ES-I3 (cell line): ENCODE data around the gene MCRIP1.
"Not testable (repeated sequence)": the region's sequence is repeated elsewhere in the genome, so short reads cannot be mapped to it uniquely, and the experiment has no call there.

Experiments used
- H3K36me3 ChIP-seq: 2 replicates; pipeline ENCODE4 v1.6.1; 2013; ENCODE audit warnings: mild to moderate bottlenecking, low read length, control low read depth, moderate library complexity; ENCODE audit not compliant: insufficient read depth
- H3K4me1 ChIP-seq: 2 replicates; pipeline ENCODE4 v1.6.1; 2013; ENCODE audit warnings: mild to moderate bottlenecking, control low read depth, low read length; ENCODE audit not compliant: insufficient read depth
- H3K9ac ChIP-seq: 2 replicates; pipeline ENCODE4 v1.6.1; 2013; ENCODE audit warnings: low read depth, mild to moderate bottlenecking, low read length, moderate library complexity
- H3K9me3 ChIP-seq: 2 replicates; pipeline ENCODE4 v1.6.1; 2013; ENCODE audit warnings: mild to moderate bottlenecking, low read length, moderate library complexity; ENCODE audit not compliant: control insufficient read depth, insufficient read depth

MCRIP1 gene

DNA sequence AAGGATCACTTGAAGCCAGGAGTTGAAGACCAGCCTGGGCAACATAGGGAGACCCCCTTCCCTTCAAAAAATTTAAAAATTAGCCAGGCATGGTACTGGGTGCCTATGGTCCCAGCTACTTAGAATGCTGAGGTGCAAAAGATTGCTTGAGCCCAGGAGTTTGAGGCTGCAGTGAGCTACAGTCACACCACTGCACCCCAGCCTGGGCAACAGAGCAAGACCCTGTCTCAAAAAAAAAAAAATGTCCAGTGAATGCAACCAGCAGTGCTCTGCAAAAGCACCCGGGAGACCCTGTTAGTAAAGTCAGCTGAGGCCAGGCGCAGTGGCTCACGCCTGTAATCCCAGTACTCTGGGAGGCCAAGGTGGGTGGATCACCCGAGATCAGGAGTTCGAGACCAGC, 7.0 kb upstream of the MCRIP1 start:
- not testable (repeated sequence) for H3K9ac ChIP-seq, H3K9me3 ChIP-seq

DNA sequence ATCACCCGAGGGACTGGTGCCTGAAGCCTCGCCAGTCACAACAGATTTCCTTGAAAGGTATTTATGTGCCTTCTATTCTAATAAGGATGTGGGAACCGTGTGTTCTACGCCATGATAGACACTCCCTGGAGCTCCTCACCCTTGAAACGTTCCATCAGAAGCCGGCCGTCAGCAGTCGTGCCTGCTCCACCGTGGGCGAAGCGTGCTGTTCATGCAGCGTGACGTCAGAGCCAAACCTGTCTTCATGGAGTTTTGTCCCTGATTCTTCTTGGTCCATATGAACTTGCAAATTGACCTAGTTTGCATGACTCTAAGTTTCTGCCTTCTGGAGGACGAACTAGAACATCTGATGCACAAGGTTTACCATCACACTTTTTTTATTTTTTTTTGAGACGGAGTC, 6.2 kb upstream of the MCRIP1 start:
- H3K9me3 ChIP-seq: no peaks in the 10 kb centered on the region
- H3K36me3 ChIP-seq: peaks cover 13% of the 10 kb centered on the region
- peaks cover 3% of the 10 kb centered on the region for H3K4me1 ChIP-seq
- H3K9ac ChIP-seq: no peak overlapping the region

More for the DNA sequence above, 7.0 kb upstream of the MCRIP1 start:
- not testable (repeated sequence) for H3K4me1 ChIP-seq
- H3K36me3 ChIP-seq: peaks cover 19% of the 10 kb centered on the region

DNA sequence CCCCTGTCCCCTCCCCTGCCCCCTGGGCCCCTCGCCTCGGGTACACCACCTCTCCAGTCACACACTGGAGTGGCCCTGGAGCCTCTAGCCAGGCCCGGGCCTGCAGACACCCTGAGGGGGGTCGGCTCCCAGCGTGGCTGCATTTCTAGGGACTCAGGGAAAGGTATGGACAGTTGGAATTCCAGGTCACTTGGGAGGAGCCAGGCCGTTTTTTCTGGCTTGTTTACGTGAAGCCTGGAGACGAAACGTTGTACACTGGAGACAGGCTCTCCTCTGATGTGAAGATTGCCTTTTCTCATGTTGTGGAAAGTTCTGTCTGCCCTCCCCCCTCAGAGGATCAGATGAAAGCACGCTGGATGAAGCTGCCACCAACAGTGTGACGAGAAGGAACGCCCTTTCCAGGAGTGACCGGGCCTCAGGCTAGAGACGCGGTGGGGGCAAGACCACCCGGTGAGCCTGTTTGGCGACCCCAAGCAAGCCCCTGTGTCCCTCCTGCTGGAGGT, 5.7 kb upstream of the MCRIP1 start:
- H3K36me3 ChIP-seq: peaks cover 9% of the 10 kb centered on the region
- H3K9ac ChIP-seq: no peak overlapping the region
- H3K9me3 ChIP-seq: no peaks in the 10 kb centered on the region
- peaks cover 3% of the 10 kb centered on the region for H3K4me1 ChIP-seq

DNA sequence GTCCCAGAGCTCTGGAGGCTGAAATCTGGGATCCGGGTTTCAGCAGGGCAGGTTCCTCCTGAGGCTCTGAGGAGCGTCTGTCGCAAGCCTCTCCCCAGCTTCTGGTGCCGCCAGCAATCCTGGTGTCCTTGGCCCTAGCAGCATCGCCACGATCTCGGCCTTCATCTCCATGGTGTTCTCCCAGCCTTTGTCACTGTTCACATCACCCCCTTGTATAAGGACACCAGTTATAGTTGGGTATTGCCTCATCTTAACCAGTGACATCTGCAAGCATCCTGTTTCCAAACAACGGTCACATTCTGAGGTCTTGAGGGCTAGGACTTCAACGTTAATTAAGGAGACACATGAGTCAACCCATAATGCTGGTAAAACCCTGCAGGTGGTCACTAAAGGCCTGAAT, 4.5 kb upstream of the MCRIP1 start:
- H3K36me3 ChIP-seq: peaks cover 3% of the 10 kb centered on the region; the same call in 1 of the 2 replicates
- H3K9me3 ChIP-seq: no peaks in the 10 kb centered on the region
- H3K4me1 ChIP-seq: peaks cover 3% of the 10 kb centered on the region
- H3K9ac ChIP-seq: no peak overlapping the region

- Histone ChIP-seq H3K4me1 (peaks cover 3% of the 10 kb centered on the region), H3K9ac (peak within 1 kb of the TSS; percentile 91), H3K36me3 (no peaks in the 10 kb centered on the region), H3K9me3 (no peaks in the 10 kb centered on the region)
These were observed 1.8 kb upstream of the MCRIP1 start, which contains the start of gene PPP1R27 for GRCh38 chr17:81834831-81835267. TSS of gene PPP1R27 (minus strand) at chr17:81835050. CDS start at chr17:81834953, 97 bp downstream.

GRCh38 chr17:81833921-81834830, 1.1 kb upstream of the MCRIP1 start:
- peaks cover 3% of the 10 kb centered on the region for H3K4me1 ChIP-seq
- H3K9me3 ChIP-seq: no peaks in the 10 kb centered on the region
- peak overlapping the region; percentile 91 for H3K9ac ChIP-seq
- no peaks in the 10 kb centered on the region for H3K36me3 ChIP-seq

DNA sequence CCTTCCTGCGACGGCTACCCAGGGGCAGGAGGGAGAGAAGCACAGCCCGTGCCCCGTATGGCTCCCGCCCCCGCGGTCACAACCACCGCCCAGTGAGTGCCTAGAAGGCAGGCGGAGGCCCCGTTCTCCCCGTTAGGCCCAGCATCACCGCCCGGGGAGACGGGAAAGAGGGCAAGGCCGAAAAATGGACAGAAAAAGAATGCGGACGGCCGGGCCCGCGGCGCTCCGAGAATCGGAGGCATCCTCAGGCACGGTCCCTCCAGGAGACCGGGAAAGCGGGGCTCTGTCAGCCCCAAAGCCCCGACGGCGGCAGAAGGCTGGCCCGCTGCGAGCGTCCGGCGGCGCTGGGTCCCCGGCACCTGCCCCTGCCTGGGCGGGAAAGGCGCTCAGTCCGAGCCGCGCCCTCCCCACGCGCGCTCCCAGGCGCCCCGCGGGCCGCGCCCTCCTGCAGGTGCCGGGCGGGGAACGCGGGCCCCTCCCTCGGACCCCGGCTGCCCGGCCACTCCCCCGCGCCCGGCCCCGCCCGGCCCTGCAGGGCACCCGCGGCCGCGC, 407 bp downstream of the MCRIP1 start:
- Histone ChIP-seq H3K9me3 (no peaks in the 10 kb centered on the region), H3K4me1 (peaks cover 6% of the 10 kb centered on the region; the same call in 1 of the 2 replicates), H3K9ac (peak overlapping the region; percentile 90), H3K36me3 (no peaks in the 10 kb centered on the region)

GRCh38 chr17:81831957-81832607, 1.0 kb downstream of the MCRIP1 start:
- H3K9me3 ChIP-seq: no peaks in the 10 kb centered on the region
- peak overlapping the region; percentile 90 for H3K9ac ChIP-seq
- H3K36me3 ChIP-seq: no peaks in the 10 kb centered on the region
- peaks cover 6% of the 10 kb centered on the region; the same call in 1 of the 2 replicates for H3K4me1 ChIP-seq

DNA sequence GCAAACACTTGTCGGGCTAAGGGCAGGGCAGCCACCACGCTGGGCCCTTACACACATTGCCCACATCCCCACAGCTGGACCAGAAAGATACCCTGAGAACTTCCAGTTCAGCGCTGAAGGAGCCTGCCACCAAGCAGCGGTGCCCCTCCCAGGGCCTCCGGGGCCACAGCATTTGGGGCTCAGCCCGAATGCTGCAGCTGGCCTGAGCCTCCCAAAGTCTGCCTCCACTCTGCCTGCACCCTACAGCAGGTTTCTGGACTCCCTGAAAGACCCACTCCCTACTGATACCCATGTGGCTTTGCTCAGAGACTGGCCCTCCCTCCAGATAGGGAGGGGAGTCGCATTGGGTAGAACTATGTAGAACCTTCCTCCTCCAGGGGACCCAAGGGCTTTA, 1.5 kb downstream of the MCRIP1 start:
- H3K4me1 ChIP-seq: peaks cover 6% of the 10 kb centered on the region; the same call in 1 of the 2 replicates
- no peaks in the 10 kb centered on the region for H3K9me3 ChIP-seq
- H3K9ac ChIP-seq: no peak overlapping the region
- no peaks in the 10 kb centered on the region for H3K36me3 ChIP-seq

- no peak overlapping the region for H3K9ac ChIP-seq
- no peaks in the 10 kb centered on the region for H3K9me3 ChIP-seq
- no peaks in the 10 kb centered on the region for H3K36me3 ChIP-seq
- peaks cover 9% of the 10 kb centered on the region; the same call in 1 of the 2 replicates for H3K4me1 ChIP-seq
These were observed 3.2 kb downstream of the MCRIP1 start for GRCh38 chr17:81829858-81830257.

DNA sequence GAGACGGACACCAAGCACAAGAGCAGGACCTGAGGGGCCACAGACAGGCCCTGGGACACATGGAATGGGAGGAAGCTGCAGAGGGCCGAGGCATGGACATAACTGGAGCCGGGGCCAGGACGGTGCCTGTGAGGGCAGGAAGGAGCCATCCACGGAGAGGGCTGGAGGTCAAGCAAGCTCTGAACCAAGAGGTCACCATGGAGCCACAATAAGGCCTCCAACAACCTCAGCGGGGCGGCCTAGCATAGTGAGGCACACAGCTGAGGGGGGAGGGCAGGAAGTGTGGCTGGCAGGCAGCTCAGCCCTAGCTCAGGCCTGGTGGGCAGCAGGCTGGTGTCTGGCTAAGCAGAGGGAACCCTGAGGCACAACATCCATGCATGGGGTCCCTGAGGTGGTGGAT, 4.4 kb downstream of the MCRIP1 start:
- Histone ChIP-seq H3K9me3 (no peaks in the 10 kb centered on the region), H3K36me3 (no peaks in the 10 kb centered on the region), H3K4me1 (peaks cover 9% of the 10 kb centered on the region; the same call in 1 of the 2 replicates), H3K9ac (no peak overlapping the region)

DNA sequence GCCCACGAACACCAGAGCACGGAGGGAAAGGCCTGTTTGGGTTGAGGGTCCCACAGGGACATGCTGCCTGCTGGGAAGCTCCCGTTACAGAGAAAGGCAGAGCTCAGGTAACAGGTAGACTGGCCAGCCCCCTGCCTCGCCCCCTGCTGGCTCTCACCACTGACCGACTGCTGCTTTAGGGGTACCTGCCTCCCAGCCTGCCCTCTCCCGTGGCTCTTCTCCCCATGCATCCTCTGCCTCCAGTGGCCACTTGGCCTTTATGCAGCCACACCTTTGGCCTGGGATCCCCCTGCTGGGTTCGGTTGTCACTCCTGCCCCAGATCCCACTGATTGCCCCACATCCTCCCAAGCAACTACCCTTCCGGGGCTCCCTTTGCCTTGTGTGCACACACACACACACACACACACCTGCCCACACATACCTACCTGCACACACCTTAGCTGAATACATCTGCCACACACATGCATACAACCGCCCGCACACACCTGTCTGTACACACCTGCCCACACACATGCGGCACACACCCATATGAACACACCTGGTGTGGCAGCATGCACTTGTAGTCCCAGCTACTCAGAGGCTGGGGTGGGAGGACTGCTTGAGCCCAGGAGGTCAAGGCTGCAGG, 7.1 kb downstream of the MCRIP1 start:
- no peaks in the 10 kb centered on the region for H3K9me3 ChIP-seq
- no peak overlapping the region for H3K9ac ChIP-seq
- H3K4me1 ChIP-seq: peaks cover 9% of the 10 kb centered on the region; the same call in 1 of the 2 replicates
- H3K36me3 ChIP-seq: no peaks in the 10 kb centered on the region

DNA sequence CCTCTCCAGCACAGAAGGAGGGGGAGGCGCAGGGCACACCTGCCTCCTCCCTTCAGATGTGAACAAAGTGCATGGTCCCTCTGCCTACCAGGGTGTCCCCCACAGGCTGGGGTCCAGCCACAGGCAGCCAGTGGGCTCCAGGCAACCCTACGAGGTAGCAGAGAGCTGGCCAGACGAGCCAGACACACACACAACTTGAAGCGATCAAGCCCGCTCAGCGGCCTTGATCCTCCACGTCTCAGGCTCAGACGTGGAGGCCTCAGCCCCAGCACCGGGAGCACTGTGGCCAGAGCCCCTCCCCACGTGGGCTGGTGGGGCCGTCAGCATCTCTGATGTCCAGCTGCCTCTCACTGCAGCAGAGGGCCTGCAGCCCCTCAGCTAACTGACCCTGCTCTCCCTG, 8.5 kb downstream of the MCRIP1 start:
- H3K9ac ChIP-seq: no peak overlapping the region
- H3K4me1 ChIP-seq: peaks cover 9% of the 10 kb centered on the region; the same call in 1 of the 2 replicates
- no peaks in the 10 kb centered on the region for H3K36me3 ChIP-seq
- H3K9me3 ChIP-seq: no peaks in the 10 kb centered on the region
